Stimulated activated CD4-positive, alpha-beta T cell treated with anti-CD3 and anti-CD28 coated beads, Interleukin-4, amount 100 ng/mL, for 1 hour (primary cell): ENCODE data around the gene MAP3K14.

ENCODE experiments used
- DNase-seq: peaks from one replicate; pipeline ENCODE4 v3.0.0-alpha.2; 2020

Gene MAP3K14

DNA sequence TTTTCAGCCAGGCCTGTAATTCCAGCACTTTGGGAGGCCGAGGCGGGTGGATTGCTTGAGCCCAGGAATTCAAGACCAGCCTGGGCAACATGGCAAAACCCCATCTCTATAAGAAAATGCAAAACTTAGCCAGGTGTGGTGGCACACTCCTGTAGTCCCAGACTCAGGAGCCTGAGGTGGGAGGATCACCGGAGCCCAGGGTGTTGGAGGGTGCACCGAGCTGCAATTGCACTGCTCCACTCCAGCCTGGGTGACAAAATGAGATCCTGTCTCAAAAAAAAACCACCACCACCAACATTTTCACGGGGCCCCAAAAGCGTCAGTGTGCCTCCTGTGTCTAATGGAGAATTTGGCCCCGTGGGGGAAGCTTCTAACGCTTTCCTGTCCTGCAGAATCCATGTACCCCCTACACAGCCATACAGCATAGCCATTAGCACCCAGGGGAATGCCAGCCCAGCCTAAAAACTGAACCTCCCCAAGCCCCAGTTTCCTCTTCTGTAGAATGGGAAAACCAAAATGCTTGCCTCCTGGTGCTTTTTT, 22.2 kb upstream of the MAP3K14 start:
- DNase-seq: no peak

DNA sequence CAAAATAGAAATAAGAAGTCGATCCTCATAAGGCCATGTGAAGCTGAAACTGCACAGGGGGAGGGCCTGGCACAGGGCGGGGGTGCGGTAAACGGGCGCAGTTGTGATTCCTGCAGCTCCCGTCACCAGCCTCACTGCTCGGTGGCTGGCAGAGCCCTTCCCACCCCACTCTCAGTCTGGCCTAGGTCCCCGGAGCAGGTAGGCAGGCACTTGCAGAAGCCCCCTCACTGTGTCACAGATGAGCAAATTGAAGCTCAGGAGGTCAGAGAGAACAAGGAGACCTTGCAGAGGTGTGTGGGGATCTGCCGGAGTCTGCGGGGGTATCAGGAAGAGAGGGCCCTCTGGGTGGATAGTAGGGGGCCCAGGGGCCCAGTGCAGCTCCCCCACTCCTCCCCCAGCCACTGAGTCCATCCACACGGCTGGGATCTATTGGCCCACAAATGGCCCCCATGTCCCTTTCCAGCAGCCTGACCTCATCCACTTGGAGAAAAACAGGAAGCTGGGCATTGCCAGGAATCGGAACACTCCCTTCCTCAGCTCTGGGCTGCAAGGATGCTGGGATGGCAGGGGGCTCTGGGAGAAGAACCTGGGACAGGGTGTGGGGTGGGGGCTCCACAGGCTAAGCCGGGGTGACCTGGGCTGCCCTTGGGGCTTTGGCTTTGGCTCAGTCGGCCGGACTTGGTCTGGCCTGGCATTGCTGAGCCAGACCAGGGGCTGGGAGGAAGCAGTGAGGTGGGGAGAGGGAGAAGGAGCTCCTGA, 21.4 kb upstream of the MAP3K14 start:
- DNase-seq: no peak

DNA sequence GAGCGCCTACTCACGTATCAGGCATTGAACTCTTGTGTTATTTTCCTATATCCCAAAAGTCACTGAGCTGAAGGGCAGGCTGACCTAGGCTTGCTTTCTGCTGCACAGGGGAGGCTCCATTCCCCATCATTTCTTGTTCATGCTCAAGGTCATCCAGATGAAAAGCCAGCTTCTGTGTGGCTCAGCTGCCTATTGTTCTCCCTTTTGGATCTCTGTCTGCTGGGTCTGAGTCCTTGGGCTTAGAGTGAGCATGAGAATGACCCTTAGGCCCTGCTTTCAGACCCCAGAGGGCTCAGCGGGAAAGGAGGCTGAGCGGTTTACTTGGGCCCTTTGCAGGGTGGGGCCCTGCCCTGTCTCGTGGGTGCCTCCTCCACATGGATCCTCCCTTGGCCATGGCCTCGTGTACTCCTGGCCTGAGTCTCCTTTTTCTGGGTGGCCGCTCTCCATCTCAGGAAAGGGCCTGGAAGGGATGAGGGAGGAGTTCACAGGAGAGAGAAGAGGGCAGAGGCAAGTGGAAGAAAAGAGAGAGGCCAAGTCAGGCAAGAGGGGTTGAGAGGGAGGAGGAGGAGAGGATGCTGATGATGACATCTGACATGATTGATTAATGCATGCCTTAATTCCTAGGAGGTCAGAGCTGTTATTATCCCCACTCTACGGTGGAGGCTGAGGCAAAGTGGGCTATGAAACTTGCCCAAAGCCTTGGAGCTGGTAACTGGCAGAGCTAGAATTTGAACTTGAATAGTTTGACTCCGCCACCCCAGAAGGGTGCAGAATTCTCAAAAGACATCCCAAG, 19.8 kb upstream of the MAP3K14 start:
- no peak for DNase-seq

DNA sequence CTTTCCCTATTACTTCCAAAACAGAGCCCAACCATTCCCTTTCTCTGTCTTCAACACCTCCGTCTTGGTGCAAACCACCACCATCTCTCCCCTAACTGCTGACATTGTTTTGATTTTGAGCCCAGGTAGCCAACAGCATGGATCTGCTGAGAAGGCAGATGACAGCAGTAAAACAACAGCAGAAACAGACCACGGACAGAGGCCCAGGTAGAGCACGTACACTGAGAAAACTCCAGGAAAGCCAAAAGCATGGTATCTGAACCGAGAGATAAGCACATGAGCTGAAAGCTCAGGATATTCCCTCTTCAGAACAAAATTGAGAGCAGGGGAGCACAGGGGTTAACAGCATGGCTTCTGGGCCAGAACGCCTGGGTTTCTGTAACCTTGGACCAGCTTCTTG, 18.9 kb upstream of the MAP3K14 start:
- DNase-seq: no peak

DNA sequence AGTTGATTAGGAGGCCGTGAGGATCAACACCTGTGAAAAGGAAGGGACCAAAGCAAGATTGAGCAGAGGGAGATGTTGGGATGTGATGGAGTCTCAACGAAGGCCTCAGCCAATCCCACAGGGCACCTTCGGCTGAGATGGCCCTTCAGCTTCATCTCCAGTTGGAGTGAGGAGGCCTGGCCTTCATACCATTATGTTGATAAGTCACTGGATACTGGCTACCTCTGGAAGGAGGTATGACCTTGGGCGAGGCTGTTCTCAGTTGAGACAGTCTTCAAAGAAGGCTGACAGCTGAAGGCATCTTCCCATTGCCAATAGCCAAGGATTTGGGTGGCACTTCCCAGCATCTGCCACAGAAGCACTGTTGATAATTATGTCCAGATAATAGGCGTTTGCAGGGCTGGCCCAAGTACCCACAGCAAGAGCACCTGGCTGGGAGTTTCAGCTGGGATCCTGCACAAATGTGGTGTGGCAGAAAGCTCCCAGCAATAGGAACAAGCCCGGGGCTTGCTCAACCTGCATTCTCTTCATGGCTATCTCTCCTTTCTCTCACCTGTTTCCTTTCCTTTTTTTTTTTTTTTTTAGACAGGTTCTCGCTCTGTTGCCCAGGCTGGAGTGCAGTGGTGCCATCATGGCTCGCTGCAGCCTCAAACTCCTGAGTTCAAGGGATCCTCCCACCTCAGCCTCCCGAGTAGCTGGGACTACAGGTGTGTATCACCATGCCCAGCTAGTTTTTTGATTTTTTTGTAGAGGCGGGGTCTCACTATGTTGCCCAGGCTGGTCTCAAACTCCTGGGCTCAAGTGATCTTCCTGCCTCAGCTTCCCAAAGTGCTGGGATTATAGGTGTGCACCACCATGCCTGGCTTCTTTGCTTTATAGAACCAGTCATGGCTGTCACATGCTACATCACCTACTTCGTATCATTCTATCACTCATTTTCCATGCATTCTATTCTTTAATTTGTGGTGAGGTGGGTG, 18.2 kb upstream of the MAP3K14 start:
- DNase-seq: no peak

DNA sequence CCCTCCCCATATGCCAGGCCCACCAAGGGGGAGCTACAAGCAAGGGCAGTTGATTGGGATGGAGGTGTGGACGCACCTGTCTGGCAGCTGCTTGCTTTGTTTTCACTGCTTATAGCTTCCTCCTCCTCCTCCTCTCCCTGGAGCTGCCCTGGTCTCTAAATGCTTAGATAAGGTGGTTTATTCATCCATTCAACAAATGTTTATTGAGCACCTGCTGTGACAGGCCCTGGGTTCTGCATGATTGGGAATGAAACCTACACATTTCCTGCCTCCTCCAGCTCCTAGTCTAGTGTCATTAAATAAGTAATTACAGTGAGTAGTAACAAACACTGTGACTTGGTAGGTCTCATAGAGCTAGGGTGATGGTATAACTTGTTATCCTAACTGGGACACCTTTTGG, 17.4 kb upstream of the MAP3K14 start:
- DNase-seq: no peak

DNA sequence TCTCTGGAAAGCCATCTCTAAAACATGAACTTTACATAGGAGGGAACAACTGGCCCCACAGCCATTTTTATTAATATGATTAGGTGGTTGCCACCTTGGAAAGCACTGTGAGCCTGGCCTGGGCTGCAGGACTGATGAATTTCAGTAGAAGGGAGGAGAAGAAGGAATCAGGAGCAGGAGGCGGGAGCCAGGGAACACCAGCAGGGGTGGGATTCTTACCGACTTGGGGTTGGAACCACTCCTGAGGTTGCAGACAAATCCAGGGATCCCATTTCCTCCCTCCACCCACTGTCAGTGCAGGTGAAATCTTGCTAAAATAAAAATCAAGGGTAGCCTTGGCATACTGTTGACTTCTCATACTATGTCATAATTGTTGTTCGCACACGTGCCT, 16.9 kb upstream of the MAP3K14 start:
- no peak for DNase-seq

DNA sequence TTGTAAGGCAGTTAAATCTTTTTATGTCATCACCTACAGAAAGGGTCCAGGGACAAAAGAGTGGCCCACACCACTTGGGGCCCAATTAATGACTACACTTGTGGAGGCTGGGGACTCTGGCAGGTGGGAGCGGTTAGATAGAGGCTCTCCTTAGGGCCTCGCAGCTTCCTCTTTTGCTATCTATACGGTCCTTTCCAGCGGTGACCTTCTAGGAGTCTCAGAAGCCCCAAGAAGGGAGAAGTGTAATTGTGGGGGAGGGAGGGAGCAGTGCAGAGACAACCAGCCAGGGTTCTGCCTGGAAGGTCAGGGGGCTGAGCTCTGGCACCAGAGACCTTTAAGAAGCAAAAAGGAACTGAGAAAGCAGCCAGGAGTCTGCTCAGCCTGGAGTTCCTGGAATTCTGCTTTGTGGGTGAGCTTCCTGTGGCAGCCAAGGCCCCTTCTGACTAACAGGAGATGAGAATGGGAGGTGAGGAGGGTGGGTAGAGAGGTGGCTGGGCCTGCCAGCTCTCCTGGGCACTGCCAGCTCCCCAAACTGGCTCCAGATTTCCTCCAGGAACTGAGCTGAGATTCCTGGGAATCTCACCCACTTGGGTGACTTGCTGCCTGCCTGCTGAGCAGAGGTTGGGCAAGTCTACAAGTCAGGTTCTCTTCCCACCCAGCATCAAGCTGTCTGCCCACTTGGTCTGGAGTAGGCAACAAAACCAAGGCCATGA, 16.3 kb upstream of the MAP3K14 start:
- DNase-seq: no peak

DNA sequence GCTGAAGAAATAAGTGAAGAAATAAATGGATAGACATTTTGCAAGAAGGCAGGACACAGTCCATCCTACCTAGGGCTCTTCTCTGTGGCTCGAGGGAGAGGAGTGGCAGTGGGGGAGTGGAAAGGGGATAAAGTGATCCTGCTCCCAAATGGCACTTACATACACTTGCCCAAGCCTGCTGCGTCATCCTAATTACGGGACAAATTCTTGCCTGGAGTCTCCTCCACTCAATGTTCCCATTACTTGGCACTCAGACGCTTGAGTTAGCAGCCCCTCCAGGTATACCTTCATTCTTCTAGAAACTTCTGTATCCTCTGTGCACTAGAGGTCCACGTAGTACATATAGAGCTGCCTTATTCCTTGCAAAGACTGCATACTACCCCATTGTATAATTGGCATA, 15.7 kb upstream of the MAP3K14 start:
- DNase-seq: no peak

DNA sequence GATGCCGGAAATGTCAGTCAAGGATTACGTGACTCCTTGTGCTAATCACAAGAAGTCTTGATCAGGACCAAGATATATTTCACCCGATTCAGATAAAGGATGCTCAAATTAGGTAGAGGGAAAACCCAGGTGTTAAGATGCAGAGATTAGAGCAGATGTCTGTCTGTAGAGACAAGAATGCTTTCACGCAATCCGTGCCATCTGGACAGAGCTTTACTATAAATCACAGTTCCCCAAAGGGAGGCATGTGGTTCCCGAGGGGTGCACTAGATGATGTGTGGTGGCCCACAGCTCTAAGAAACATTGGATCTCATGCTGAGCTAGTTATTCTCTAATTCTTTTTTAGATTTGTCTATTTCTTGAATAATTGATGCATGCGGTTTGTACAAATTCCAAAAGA, 9.8 kb upstream of the MAP3K14 start:
- no peak for DNase-seq

DNA sequence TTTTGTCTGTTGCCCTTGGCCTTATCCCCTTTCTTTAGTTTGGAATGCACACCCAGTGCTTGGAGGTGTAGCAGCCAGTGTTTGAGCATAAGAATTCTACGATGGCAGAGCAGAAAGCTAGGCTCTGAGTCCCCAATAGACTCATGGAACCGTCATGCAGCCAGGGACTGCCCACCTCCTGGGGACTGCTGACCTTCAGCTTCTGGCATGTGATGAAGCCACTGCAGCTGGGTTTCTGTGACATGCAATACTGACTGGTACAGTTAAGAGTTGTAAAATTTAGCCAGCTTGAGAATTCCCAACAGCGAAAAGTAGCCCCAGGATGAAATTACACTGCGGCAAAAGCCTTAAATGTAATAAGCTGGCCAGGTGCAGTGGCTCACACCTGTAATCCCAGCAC, 9.0 kb upstream of the MAP3K14 start:
- DNase-seq: no peak

DNA sequence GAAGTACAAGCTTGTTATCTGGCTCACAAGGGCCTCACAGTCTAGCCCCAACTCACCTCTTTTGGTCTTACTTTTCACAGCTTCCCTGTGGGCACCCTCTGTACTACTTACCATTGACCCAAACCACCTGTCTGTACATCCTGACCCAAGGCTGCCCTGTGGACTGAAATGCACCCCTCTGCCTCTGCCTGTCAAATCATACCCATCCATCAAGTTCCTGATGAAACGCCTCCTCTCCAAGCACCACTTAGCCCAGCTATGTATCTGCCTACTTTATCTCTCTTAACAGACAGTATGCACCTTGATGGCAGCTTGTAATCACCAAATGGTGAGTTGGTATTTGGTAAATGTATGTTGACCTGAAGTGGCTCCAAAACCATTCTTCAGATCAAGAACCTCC, 7.5 kb upstream of the MAP3K14 start:
- DNase-seq: no peak

DNA sequence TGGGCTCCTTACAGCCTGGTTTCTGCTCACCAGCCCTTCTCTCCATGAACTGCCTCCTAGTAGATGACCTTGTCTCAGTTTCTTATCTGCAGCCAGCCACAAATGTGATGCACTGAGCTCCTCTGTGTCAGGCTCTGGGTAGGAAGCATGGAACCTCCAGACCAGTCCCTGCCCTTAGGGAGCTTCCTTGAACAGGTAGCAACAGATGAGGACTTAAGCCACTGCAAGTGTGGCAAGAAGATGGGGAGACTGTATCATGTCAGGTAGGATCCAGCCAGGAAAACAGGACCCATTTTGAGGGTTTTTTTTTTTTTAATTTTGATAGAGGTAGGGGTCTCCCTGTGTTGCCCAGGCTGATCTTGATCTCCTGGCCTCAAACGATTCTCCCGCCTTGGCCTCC, 5.3 kb upstream of the MAP3K14 start:
- no peak for DNase-seq

DNA sequence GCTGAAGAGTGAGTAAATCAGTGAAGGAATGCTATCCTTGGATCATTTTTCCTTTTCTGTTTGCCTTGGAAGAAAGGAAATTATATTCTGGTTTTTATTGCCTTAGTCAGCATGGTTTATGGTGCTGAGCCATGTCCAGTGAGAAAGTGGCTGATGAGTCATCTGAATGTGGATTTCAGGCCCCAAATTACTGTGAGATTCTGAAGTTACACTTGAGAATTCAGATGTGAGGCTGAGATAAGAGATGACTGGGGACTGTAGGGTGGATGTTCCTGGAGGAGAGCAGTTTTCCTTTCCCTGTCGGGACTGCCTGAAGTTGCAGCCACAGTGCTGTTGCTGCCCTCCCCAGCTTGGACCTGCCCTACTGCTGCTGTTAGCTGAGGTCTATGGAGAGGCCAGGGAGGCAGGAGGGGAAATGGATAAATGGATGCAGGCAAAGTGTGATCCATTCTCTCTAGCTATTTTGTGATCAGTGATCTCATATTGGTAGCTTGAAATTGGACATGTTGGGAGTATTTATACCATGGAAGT, 4.2 kb upstream of the MAP3K14 start:
- DNase-seq: no peak

DNA sequence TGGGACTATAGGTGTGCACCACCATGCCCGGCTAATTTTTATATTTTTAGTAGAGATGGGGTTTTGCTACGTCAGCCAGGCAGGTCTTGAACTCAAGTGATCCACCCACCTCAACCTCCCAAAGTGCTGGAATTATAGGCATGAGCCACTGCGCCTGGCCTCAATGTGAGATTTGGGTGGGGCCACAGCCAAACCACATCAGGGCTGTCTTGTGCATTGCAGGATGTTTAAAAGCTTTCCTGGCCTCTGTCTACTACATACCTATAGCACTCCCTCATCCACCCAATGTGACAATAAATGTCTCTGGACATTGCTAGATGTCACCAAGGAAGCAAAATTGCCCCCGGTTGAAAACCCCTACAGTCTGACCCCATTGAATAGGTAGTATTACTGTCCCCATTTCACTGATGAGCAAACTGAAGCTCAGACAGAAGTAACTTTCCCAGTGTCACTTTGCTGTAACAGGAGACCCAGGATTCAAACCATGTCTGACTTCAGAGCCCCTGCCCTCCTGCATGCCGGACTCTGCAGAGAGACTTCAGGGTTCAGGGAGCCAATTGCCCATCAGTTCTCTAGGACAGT, 3.6 kb upstream of the MAP3K14 start:
- no peak for DNase-seq

DNA sequence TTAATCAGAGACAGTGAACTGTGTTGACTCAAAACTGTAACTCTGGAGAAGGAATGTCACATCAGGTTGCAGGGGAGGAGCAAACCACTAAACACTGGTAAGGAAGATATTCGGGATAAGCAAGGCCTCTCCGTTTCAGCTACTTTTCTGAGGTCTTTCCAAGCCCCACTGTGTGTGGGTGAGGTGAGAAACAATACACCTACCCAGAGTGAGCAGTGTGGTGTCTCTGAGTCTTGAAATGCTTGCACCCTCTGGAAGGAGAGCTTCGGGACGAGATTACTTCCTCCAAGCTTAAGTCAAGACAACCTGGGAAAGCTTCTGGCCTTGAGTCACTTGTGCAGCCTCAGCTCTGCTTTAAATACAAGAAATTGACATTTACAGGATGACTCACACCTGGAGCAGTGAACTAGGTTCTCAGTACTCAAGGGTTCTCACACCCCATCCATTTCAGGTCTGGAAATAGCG, 2.5 kb upstream of the MAP3K14 start:
- no peak for DNase-seq

DNA sequence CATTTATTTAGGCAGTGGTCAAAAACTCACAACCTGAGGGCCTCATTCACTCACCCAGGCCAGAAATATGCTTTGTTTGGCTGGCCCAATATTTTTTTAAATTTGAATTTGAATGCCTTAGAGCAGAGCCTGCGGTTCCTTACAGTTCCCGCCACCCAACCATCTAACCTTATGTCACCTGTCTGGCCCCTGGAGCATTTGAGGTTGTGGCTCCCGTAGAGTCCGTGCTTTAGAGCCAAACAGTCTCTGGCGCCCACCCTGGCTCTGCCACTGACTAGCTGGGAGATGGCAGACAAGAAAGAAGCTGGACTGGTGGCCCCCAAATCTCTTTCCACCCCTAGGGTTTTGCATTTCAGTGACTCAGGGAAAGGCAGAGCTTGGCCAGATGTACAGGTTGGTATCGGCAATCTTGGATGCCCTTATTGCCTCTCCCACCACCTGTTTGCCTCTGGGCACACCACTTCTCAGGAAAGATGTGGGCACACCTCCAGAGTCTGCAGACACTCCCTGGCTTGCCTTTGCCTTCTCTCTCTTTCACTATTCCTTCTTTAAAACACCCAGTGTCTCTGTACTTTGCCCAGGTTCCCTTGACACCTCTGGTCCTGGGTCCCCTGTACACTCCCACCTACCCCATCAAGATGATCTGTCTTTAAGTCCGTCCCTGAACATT, 1.9 kb upstream of the MAP3K14 start:
- DNase-seq: no peak

DNA sequence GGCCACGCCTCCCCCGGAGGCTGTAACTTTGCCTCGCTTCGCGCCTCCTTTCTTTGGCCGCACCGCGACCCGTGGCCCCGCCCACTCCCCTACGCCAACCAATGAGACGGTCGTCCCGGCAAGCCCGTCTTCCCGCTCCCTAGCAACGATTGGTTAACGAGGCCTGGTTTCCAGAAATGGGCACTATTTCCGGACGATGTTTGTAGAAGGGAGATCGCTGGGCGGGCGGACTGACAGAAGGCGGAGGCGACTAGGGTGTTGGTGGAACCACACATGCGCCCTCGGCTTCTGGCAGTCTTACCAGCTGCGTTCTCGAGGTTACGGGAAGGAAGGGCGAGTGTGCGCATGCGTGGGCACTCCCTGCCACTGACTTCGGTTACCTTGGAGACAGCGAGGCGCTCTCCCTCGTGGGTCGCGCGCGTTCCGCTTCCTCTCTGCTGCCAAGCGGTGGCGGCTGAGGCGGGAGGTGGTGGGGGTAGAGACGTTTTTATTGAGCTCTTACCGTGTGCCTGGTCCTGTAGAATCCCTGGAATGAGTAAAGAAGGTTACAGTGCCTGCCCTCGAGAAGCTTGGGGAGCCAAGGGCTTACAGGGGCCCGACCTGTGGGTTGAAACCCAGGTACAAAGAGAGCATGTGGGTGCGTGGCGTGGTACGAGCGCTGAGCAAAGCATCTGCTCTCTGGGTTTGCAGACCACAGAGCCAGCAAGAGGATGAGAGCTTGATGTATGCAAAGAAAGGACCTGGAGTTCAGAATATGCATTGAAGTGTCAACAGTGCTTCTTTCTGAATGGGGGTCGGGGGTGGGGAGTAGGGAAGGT, 500 bp upstream of the MAP3K14 start:
- peak; percentile 99 for DNase-seq

DNA sequence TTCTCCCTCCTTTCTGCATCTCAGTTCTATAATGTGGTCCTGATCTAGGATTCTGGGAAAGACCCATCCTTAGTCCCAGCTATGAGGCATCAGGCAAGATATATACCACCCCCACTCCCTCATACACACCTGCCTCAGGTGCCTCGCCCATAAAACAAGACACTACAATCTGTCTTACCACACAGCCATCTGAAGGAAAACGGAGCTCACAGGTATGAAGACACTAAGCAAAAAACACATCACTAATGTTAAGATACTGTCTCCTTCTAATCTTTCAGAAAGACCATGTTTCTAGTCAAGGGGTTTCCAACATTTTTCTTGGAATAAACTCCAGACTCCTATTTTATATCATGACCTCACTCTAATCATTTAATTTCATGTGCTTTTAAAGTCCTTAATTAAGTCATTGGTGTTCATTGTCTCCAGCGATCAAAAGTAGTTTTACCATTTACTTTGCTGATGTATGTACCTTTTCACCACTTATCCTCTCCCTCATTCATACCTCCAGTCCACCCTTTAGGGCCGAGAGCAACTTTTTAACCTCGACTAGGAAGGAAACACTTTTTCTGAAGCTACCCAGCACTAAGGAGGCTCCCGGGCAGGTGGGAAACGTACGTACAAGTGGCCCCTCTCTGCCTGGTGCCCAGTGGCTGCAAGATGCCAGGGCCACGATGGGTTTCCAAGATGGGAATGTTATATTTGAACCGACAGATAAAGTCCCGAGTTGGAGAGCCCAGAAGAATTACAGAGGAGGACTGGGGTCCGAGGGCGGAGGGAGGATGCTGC, 979 bp downstream of the MAP3K14 start:
- no peak for DNase-seq
